ENCODE data around the gene ABCF2. TPM values are rescaled to one million over a fixed set of nuclear protein-coding genes. Genes with fewer than 3 reads are reported as not detected.

Gene ABCF2
- total RNA-seq, 1 experiment from 2014 or later: 63.7 TPM

DNA sequence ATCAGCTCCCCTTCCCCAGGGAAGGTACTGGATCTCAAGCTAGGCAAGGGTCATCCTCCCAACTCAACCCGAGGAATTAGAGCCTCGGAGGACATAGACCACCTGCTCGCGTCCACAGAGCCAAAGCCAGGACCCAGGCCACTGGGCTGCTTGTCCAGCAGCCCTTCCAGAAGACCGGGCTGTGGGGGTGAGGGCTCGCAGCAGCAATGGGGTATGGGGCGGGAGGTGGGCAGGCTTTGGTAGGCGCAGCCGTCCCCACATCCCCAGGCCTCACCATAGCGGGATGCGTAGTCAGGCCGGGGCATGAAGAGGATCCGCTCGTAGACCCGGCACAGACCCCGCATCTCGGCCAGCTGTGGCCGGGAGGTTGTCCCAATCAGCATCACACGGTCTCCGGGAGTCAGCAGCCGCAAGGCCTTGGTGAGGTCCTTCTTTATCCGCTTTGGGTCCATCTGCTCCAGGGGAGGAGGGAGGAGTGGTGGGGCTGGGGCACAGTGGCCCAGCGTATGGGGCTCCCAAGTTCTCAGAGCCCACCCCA, 34.9 kb downstream of the ABCF2 start:
- H3K9ac ChIP-seq (ENCODE audit: low read length): no peak overlapping the region
- TF ChIP-seq EZH2phosphoT487 (IDR thresholded peaks at IDR 0.05; ENCODE audit: borderline replicate concordance): no peak
- TF ChIP-seq SP1 (IDR thresholded peaks at IDR 0.05; ENCODE audit: low read depth): no peak
- no peak for TF ChIP-seq POLR2AphosphoS5 (IDR thresholded peaks at IDR 0.05; ENCODE audit: low read depth, low read length)
- TF ChIP-seq, protein P1, sequence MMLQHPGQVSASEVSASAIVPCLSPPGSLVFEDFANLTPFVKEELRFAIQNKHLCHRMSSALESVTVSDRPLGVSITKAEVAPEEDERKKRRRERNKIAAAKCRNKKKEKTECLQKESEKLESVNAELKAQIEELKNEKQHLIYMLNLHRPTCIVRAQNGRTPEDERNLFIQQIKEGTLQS (IDR thresholded peaks at IDR 0.05): no peak
- TF ChIP-seq ZFX (IDR thresholded peaks at IDR 0.05): no peak
- TF ChIP-seq CBX3 (IDR thresholded peaks at IDR 0.05; ENCODE audit: low read depth): no peak
- TF ChIP-seq, protein P2, sequence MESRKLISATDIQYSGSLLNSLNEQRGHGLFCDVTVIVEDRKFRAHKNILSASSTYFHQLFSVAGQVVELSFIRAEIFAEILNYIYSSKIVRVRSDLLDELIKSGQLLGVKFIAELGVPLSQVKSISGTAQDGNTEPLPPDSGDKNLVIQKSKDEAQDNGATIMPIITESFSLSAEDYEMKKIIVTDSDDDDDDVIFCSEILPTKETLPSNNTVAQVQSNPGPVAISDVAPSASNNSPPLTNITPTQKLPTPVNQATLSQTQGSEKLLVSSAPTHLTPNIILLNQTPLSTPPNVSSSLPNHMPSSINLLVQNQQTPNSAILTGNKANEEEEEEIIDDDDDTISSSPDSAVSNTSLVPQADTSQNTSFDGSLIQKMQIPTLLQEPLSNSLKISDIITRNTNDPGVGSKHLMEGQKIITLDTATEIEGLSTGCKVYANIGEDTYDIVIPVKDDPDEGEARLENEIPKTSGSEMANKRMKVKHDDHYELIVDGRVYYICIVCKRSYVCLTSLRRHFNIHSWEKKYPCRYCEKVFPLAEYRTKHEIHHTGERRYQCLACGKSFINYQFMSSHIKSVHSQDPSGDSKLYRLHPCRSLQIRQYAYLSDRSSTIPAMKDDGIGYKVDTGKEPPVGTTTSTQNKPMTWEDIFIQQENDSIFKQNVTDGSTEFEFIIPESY (IDR thresholded peaks at IDR 0.05; ENCODE audit: extremely low read depth, insufficient replicate concordance, low read length): no peak
- TF ChIP-seq EZH2 (IDR thresholded peaks at IDR 0.05): no peak
- no peak for TF ChIP-seq SIN3A (IDR thresholded peaks at IDR 0.05; ENCODE audit: low read depth)
- no peak for TF ChIP-seq RAD21 (IDR thresholded peaks at IDR 0.05; ENCODE audit: low read depth)
- no peak for TF ChIP-seq YY1 (IDR thresholded peaks at IDR 0.05; ENCODE audit: extremely low read depth, insufficient replicate concordance, low read depth, low read length)
- TF ChIP-seq CEBPB (IDR thresholded peaks at IDR 0.05; ENCODE audit: low read depth): no peak
- TF ChIP-seq POLR2A (IDR thresholded peaks at IDR 0.05; ENCODE audit: borderline replicate concordance, extremely low read depth, insufficient read depth, insufficient read length): no peak
- TF ChIP-seq ELF1 (IDR thresholded peaks at IDR 0.05; ENCODE audit: borderline replicate concordance, low read depth): no peak
- TF ChIP-seq FOSL1 (IDR thresholded peaks at IDR 0.05; ENCODE audit: low read depth): no peak
- no peak overlapping the region for H2AFZ ChIP-seq (ENCODE audit: low read depth, low read length, poor library complexity, severe bottlenecking)
- H3K27ac ChIP-seq (ENCODE audit: low read depth, low read length): no peak overlapping the region
- ChIA-PET POLR2A (no interaction called here), CTCF (no interaction called here), RAD21 (ENCODE audit: low non-redundant PET in 1 of 2, low total read pairs in 2 of 2, uncharacterized antibody in 2 of 2, unreplicated experiment in 2 of 2) (no interaction called here)
- H3K9me2 ChIP-seq (ENCODE audit: insufficient read depth): no peaks in the 10 kb centered on the region
- DNase-seq (ENCODE audit: low read depth, low spot score) (no peak), ATAC-seq (no peak)
- H3K4me3 ChIP-seq (replicated peaks in 1 of 2; ENCODE audit: low read depth in 1 of 2, low read length in 2 of 2): no peak overlapping the region
- intact Hi-C loops (cut with micrococcal nuclease): no loop called here
- peaks cover 18% of the 10 kb centered on the region; the same call in 1 of the 2 replicates for H3K27me3 ChIP-seq (ENCODE audit: insufficient read depth, low read length)
- H3K36me3 ChIP-seq (ENCODE audit: control insufficient read depth in 1 of 2, insufficient read depth in 2 of 2, low read length in 2 of 2): no peaks in the 10 kb centered on the region
- no peak overlapping the region for H3K4me2 ChIP-seq (ENCODE audit: low read length)
- no peaks in the 10 kb centered on the region for H3K9me3 ChIP-seq (ENCODE audit: control insufficient read depth in 1 of 2, insufficient read depth in 1 of 2, low read depth in 1 of 2, low read length in 2 of 2)
- H3K79me2 ChIP-seq (ENCODE audit: insufficient read depth, low read length): no peaks in the 10 kb centered on the region
- BruUV-seq (replicated peaks): no TSS peak
- H4K20me1 ChIP-seq (ENCODE audit: insufficient read depth): no peaks in the 10 kb centered on the region
- no peaks in the 10 kb centered on the region for H3K4me1 ChIP-seq (ENCODE audit: control insufficient read depth in 1 of 2, insufficient read depth in 2 of 2, low read length in 2 of 2)
